T1000 (cell line): ENCODE results near the gene TYW1.
"Not testable (repeated sequence)": the region's sequence is repeated elsewhere in the genome, so short reads cannot be mapped to it uniquely, and the experiment has no call there.

Experiments
- DNase-seq: peaks from one replicate; lab custom pipeline; 2025; ENCODE audit warnings: mixed read lengths; lab: John Stamatoyannopoulos, UW

TYW1 gene

DNA sequence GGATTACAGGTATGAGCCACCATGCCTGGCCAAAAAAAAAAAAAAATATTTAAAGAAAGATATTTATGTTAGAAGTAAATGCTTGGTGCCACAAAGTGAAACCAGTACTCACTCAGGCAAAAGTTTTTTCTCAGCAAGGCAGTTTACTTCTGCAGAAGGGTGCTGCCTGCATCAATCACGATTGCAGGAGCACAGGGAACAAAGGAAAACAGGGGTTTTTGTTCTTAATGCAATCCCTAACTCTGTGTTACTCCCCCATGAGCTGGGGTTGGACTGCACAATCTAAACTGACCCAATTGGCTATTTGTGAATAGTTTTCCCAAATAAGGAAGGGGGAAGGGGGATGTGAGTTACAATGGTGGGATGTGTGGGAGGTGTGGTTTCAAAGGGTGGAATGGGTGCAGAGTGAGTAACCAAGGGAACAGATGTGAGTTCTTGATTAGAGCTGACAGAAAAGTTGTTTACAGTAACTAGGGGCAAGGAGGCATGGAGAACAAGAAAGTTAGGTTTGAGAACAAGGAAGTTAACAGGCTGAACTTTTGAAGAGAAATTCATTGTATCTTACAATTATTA lies 255.4 kb downstream of the TYW1 start:
- DNase-seq, result no peak

DNA sequence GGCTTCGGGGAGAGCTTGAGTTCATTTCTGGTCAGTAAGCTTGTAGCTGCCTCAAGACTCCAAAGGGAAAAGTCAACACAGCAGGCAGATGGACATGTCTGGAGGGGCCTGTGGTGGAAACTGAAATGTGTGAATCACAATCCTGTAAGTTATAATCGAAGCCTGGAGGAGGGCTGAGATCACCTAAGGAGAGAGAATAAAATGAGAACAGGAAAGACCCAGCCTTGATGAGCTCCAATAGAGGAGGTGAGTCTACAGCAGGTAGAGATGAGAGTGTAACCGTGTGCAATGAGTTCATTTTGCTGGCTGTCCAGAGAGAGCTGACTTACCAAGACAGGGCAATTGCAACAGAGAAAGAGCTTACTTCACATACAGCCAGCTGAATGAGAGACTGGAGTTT lies 258.4 kb downstream of the TYW1 start:
- not testable (repeated sequence) for DNase-seq

DNA sequence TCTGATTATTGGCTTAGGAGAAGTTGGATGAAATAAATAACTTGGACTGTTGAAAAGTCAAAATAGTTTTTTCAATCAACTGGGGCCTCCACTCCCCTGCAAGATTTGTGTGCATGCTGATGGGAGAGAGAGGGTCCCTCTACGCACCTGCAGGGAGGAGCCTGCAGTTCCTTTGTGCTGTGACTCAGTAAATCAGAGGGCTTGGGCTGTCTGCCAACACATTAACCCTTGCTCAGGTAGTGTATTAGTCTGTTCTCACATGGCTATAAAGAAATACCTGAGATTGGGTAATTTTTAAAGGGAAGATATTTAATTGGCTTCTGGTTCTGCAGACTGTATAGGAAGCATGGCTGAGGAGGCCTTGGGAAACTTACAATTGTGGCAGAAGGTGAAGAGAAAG lies 261.1 kb downstream of the TYW1 start:
- not testable (repeated sequence) for DNase-seq

DNA sequence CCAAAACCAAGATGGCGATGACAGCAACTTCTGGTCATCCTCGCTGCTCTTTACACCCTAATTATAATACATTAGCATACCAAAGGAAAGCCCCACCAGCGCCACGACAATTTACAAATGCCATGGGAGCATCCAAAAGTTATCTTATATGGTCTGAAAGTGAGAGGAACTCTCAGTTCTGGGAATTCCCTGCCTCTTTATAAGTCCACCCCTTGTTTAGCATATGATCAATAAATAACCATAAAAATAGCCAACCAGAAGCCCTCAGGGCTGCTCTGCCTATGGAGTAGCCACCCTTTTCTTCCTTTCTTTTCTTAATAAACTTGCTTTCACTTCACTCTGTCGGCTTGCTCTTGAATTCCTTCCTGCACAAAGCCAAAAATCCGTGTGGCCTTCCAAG lies 262.7 kb downstream of the TYW1 start:
- DNase-seq, result not testable (repeated sequence)

DNA sequence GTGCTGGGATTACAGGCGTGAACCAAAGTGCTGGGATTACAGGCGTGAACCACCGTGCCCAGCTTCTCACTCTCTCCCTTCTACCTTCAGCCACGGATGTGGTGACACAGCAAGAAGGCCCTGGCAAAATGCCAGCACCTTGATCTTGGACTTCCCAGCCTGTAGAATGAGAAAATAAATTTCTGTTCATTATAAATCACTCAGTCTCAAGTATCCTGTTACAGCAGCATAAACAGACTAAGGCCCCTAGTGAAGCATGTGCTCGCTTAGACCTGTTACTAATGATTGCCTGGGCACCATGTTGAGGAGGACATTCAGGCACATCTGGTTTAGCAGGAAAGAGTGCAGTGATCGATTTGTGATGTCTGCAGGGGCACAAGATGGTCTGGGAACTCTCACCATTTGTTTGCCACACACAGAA lies 263.5 kb downstream of the TYW1 start:
- not testable (repeated sequence) for DNase-seq

DNA sequence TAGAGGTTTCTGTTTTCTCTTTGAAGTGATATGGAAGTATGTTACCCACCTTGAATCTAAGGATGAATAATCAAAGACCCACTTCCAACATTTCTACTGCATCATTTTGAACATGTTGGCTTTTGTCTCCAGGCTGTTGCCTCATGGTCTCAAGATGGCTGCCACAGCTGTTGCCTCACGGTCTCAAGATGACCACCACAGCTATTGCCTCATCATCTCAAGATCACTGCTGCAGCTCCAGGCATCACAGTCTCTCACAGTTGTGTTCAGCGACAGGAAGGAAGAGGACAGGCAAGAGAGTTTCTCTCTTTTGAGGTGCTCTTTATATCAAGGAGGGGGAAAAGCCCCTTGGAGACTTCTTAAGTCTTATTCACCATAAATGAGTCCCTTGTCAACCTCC lies 267.4 kb downstream of the TYW1 start:
- not testable (repeated sequence) for DNase-seq

DNA sequence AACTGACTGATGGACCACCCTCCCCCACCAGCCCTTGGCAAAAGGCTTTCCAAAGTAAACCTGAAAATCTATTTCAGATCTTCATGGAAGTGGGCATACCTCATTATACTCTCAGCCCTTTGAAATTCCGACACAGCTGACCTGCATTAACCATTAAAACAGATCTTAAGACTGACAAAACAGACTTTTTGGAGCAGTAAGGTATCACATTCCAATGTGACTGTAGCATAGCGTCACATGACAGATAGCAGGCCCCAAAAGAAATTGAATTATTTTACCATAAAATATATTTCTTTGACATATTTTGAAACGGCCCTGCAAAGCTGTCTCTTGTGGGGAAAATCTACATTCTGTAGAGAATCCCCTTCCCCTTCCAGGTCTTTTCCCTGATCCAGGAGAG lies 269.4 kb downstream of the TYW1 start:
- not testable (repeated sequence) for DNase-seq

DNA sequence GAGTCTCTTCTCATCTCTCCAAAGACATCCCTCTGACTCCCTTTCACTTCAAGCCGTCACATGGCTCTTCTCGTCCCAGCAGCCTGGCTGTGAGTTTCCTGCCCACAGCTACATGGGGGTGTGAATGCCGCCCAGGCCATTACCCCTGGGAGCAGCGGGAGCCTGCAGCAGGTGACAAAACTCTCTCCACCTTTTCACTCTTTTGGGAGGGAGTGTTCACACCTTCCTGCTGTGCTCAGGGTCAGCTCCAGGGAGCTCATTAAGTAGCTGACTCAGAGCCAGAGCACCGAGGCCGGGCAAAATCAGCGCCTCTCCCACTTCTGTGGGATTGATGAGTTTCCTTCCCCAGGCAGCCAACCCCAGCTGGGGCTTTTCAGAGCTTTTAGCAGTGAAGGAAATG lies 271.3 kb downstream of the TYW1 start:
- DNase-seq, result no peak

DNA sequence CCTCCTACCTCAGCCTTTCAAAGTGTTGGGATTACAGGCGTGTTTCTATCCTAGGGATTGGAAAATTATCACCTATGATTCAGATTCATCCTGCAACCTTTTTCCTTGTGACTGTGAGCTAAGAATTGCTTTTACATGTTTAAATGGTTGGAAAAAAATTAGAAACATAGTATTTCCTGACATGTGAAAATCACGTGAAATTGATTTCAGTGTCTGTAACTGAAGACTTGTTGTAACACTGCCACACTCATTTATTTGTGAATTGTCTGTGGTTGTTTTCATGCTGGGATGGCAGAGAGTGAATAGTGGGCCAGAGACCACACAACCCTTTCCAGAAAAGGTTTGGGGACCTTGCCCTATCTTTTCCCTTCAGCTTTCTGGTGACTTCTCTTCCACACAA lies 273.3 kb downstream of the TYW1 start:
- DNase-seq, result not testable (repeated sequence)
